ENCODE data around the gene NFATC4.
"Not testable (repeated sequence)": the region's sequence is repeated elsewhere in the genome, so short reads cannot be mapped to it uniquely, and the experiment has no call there.

The NFATC4 gene

DNA sequence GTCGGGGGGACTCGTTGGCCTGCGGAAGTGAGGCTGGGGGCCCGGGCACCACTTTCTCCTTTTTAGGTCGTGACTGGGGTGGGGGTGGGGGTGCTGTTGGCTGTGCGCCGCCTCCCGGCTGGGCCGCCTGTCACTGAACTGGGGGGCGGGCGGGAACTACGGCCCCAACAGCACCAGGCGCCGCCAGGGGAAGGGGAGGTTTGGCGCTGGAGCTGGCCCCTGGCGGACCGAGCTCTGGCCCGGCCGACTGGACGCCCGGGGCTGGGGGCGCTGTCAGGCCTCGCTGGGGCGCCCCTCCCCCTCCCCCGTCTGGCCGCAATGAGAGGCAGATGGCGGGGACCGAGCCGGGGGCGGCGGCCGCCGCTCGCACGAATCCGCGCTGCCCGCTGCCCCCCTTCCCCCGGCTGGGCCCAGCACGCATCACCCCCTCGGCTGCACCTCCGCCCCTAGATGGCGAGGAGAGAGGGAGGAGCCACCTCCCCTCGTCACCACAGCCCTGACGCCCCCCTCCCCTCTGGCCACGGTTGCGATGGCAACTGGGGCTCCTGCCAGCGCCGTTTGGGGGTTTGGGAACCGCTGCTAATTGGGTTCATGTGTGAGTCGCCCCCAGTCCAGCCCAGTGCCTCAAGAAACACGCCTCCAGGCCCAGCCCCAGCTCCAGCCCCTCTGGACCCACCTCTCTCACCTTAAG lies 723 bp downstream of the NFATC4 start:
- peak in 1 of 5 donors; percentile 15 for DNase-seq

DNA sequence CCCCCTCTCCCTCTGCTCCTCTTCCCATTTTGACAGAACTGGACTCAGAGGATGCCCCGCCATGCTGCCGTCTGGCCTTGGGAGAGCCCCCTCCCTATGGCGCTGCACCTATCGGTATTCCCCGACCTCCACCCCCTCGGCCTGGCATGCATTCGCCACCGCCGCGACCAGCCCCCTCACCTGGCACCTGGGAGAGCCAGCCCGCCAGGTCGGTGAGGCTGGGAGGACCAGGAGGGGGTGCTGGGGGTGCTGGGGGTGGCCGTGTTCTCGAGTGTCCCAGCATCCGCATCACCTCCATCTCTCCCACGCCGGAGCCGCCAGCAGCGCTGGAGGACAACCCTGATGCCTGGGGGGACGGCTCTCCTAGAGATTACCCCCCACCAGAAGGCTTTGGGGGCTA lies 1.5 kb downstream of the NFATC4 start:
- no peak for DNase-seq

DNA sequence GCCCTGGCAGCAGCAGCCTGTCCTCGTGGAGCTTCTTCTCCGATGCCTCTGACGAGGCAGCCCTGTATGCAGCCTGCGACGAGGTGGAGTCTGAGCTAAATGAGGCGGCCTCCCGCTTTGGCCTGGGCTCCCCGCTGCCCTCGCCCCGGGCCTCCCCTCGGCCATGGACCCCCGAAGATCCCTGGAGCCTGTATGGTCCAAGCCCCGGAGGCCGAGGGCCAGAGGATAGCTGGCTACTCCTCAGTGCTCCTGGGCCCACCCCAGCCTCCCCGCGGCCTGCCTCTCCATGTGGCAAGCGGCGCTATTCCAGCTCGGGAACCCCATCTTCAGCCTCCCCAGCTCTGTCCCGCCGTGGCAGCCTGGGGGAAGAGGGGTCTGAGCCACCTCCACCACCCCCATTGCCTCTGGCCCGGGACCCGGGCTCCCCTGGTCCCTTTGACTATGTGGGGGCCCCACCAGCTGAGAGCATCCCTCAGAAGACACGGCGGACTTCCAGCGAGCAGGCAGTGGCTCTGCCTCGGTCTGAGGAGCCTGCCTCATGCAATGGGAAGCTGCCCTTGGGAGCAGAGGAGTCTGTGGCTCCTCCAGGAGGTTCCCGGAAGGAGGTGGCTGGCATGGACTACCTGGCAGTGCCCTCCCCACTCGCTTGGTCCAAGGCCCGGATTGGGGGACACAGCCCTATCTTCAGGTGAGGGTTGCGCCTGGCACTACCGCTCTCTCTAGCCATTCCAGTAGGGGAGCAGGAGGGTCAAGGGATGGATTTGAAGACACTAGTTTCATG lies 2.1 kb downstream of the NFATC4 start:
- no peak for DNase-seq

GRCh38 chr14:24370748-24371147 lies 2.8 kb downstream of the NFATC4 start:
- no peak for DNase-seq

DNA sequence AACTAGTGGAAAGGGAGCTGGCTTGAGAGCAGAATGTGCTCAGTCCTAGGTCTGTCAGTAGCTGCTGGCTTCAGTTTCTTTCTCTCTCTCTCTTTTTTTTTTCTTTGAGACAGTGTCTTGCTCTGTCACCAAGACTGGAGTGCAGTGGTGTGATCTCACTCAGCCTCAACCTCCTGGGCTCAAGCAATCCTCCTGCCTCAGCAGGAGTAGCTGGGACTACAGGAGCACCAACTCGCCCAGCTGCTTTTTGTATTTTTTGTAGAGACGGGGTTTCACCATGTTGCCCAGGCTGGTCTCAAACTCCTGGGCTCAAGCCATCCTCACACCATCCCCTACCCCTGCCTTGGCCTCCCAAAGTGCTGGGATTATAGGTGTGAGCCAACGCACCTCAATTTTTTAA lies 3.6 kb downstream of the NFATC4 start:
- not testable (repeated sequence) for DNase-seq

- DNase-seq = no peak
Measured at GRCh38 chr14:24372701-24373416, 4.9 kb downstream of the NFATC4 start.

GRCh38 chr14:24376448-24377070 lies 8.6 kb downstream of the NFATC4 start:
- DNase-seq = no peak

- DNase-seq = no peak
Measured at GRCh38 chr14:24377126-24377525, 9.1 kb downstream of the NFATC4 start.

- no peak for DNase-seq
Measured at GRCh38 chr14:24377657-24378056, 9.7 kb downstream of the NFATC4 start.

DNA sequence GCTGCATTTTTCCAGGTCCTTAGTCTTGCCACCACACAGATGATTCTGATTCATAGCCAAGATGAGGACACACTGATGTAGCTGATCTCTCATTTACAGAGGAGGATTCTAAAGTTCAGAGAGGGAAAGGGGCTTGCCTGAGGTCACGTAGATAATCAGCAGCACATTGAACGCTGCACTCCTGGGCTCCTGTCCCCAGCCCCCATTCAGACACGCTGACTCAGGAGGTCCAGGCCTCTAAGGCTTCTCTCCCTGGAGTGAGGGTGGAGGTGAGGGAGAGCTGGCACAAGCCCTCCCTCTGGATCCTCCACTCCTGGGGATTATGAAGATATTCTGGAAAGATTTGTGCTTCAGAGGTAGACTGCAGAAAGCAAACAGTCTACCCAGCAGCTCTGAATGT lies 10.3 kb downstream of the NFATC4 start:
- DNase-seq = no peak

- no peak for DNase-seq
Measured at GRCh38 chr14:24378981-24379906, 11.3 kb downstream of the NFATC4 start.

- DNase-seq = no peak
Measured at GRCh38 chr14:24379907-24380730, 12.1 kb downstream of the NFATC4 start.

DNA sequence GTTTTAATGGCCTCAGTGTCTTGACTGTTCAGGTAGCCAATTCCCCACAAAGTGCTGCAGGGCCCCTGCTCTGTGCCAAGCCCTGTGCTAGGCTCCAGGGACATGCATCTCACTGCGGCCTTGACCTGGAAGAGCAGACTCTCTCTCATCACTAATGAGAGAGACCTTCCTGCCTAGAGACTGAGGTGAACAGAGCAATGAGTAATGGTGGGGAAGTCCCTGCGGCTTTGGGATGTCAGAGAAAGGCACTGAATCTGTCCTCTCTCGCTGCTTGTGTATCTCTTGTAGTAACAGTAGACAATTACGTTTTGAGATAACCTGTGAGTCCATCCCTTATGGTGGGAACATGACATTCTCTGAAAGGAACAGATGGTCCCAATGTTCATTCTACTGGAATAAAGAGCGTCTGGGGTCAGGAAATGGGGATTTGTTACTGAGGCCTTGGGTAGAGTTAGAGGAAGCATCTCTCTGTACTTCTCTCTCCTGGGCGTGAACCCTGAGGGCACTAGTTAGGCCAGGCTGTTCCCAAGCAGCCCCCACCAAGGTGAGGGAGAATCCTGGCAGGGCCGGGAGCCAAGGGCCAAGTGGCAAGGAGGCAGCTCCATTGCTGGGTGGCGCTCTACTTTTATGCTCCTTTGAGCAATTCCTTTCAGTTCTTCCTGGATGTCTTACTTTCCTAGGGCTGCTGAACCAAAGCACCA lies 13.5 kb downstream of the NFATC4 start:
- no peak for DNase-seq

- DNase-seq = no peak
Measured at GRCh38 chr14:24382064-24382371, 14.0 kb downstream of the NFATC4 start.

GRCh38 chr14:24384169-24384568 lies 16.2 kb downstream of the NFATC4 start:
- no peak for DNase-seq

DNA sequence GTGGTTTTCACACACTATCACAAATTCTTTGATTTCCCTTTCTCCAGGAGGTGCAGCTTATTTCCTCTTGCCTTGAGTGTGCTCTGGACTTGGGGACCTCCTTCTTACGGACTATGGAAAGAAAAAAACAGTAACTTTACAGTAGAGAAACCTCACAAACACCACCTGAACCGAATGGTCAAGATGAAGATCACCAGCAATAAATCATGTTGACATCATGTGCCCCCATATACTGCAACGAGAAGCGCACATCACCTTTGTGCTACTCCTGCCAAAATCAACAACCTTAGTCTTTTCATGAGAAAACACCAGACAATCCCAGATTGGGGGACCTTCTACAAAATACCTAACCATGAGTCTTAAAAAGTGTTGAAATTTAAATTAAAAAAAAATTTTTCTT lies 17.5 kb downstream of the NFATC4 start:
- no peak for DNase-seq

- no peak for DNase-seq
Measured at GRCh38 chr14:24387009-24387345, 19.0 kb downstream of the NFATC4 start.

GRCh38 chr14:24387579-24387978 lies 19.6 kb downstream of the NFATC4 start:
- DNase-seq = not testable (repeated sequence)

DNA sequence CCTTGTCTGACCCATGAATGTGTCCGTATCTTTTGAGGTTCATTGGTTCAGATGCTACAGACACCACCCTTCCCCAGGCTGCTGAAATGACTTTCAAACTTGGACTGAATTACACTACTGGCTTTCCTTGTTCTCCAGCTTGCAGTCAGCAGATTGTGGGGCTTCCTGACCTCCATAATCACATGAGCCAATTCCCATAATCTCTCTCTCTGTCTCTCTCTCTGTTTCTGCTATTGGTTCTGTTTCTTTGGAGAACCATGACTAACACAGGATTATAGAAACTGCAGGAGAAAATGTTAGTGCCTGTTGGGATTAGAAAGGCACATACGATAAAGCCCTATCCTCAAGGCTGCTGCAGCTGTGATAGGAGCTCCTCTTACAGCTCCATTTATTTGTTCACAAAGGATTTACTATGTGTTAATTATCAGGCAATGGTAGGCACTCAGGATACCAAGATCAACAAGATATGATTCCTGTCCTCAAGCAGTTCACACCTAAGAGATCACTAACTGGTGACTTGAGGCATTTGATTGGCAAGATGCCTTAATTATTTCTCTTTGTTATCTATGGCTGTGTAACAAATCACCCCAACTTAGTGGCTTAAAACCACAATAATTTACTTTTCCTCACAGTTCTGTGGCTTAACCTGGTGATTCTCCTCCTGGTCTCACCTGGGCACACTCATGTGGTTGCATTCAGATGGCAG lies 20.6 kb downstream of the NFATC4 start:
- DNase-seq = no peak

DNA sequence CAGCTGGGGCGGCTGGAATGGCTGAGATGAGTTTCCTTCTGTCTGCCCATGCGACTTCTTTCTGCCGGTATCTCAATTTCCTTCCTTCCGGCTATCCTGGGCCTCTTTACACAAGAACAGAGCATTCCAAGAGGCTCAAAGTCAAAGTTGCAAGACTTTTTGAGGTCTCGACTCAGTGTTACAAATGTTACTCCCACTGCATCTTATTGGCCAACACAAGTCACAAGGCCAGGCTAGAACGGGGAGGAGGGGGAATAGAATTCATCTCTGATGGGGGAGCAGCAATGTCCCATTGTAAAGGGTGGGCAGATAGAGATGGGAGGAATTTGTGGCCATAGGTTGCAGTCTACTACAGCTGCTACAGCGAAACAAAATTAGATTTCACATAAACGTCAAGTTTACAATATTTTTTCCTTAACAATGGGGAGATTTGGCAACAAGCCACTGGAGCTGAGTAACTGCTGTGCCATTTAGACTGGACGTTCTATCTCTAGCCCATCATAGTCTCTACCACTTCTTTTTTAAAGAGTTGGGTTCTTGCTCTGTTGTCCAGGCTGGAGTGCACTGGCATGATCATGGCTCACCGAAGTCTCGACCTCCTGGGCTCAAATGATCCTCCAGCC lies 21.4 kb downstream of the NFATC4 start:
- DNase-seq = no peak
